HG03558 (cell line): Measurements from ENCODE around the gene TANGO2.

Experiments used
- ATAC-seq: cut with Tn5 transposase; IDR thresholded peaks from one replicate; pipeline ENCODE4 v1.9.1; 2021; ENCODE audit warnings: moderate number of reproducible peaks; ENCODE audit not compliant: unreplicated experiment; ENCODE audit errors: extremely low read depth

The TANGO2 gene

GRCh38 chr22:20011123-20011992, 9.6 kb upstream of the TANGO2 start:
- no peak for ATAC-seq

- ATAC-seq = no peak
Measured at GRCh38 chr22:20011993-20012740, 8.7 kb upstream of the TANGO2 start.

GRCh38 chr22:20012741-20013331, 8.1 kb upstream of the TANGO2 start:
- ATAC-seq = no peak

DNA sequence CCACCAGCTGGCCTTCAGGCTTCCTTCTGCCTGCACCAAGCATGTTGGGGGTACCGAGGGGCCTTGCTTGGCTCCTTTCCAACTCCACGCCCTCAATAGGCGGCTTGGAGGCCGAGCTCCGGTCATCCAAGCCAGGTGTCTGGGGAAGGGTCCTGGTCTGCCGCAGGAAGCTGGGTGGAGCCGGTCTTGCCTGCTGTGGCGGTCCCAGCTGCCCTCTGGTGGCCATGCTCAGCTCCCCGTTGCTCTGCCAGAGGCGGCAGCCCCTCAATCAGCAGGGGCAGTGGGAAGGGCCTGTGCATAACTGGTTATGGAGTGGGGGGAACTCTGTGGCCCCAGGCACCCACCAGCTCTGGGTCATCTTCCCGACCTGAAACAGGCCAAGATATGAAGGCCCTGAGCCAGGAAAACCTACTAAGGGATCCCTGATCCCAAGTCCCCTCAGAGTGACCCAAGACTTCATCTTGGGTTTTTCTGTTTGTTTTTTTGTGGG, 7.5 kb upstream of the TANGO2 start:
- no peak for ATAC-seq

DNA sequence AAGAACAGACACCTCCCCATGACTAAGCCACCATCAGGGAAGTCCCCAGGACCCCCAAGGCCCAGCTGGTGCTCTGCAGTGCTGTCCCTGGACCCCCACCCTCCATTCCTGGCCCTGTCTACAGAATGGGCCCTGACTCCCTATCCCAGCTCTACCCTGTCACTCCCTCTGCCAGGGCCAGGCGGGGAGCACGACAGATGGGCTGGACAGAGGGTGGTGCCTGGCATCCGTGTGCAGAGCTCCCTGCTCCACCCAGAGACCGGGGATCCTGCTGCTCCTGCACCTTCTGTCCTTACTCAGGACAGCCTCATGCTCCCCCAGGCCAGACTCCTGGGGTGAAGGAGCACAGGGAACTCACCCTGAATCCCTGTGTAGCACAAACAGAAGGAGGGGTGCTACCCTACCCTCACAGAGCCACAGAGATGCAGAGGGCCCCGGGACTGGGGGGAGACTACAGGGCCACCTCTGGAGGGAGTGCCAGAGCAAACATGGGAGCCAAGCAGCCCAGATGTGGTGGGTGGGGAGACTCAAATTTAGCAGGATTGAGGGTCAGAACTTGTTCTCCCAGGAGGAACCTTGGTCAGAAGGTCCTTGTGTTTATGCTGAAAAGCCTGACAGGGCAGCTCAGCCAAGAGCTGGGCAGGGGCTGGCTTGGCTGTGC, 6.3 kb upstream of the TANGO2 start:
- no peak for ATAC-seq

GRCh38 chr22:20015187-20015625, 5.7 kb upstream of the TANGO2 start:
- no peak for ATAC-seq

GRCh38 chr22:20015971-20016733, 4.8 kb upstream of the TANGO2 start:
- ATAC-seq = no peak

DNA sequence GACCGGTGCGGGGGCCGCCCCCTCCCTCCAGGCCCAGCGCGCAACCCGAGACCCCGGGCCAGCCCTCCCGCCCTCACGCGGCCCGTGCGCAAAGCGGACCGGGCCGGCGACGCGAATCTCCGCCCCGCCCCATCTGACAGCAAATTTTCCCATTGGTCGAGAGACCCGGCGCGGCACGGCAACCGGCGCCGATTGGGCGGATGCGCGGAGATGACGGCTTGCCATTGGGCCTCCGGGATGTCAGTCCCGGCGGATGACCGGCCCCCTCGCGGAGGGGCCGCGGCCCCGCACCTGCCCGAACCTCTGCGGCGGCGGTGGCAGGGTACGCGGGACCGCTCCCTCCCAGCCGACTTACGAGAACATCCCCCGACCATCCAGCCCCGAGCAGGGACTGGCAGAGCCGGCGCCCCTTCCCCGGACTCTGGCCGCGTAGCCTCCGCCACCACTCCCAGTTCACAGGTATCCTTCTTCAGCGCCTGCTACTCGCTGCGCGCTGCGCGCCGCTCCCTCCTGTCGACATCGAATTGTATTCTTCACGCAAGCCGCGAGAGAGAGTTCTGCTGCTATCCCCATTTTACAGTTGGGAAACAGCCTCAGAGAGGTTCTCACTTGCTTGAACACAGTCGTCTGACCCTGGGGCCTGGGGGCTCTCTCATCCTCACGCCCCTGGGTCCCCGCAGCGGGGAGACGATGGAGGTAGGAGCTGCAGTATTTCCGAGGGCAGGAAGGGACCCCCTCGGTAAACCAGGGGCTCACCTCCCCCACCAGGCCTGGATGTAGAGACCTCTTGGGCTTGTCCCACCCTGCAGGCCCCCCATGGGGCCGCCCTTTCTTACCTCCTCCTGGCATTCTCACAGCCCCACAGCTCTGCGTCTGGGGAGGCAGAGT, 3.9 kb upstream of the TANGO2 start, which contains the start of gene ARVCF:
Gene ARVCF, minus strand, starts transcription at position 90 of the 888 bp plus-strand sequence. CDS start 26,029 bp downstream, outside the sequence.
- no peak for ATAC-seq

- ATAC-seq = no peak
Measured at GRCh38 chr22:20017622-20017958, 3.3 kb upstream of the TANGO2 start.

DNA sequence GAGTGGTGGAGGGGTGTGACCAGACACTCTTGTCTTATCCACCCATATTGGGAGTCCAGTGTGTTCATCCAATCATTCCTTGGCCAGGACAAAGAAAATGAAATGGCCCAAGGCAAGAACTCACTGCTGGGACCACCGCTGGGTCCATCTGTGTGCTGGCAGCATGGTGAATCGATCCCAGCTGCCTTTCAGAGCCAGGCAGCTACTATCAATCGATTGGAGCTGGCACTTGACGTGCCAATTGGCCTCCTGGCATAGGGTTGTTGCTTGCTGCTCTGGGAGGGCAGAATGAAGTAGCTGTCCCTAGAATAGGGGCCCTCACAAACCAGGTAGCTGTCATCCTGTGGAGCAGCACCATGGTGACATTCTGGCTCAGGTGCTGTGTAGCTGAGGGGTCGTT, 2.9 kb upstream of the TANGO2 start:
- ATAC-seq = no peak

GRCh38 chr22:20019661-20020532, 1.0 kb upstream of the TANGO2 start:
- no peak for ATAC-seq

GRCh38 chr22:20021196-20022181, 579 bp downstream of the TANGO2 start:
- ATAC-seq = no peak

DNA sequence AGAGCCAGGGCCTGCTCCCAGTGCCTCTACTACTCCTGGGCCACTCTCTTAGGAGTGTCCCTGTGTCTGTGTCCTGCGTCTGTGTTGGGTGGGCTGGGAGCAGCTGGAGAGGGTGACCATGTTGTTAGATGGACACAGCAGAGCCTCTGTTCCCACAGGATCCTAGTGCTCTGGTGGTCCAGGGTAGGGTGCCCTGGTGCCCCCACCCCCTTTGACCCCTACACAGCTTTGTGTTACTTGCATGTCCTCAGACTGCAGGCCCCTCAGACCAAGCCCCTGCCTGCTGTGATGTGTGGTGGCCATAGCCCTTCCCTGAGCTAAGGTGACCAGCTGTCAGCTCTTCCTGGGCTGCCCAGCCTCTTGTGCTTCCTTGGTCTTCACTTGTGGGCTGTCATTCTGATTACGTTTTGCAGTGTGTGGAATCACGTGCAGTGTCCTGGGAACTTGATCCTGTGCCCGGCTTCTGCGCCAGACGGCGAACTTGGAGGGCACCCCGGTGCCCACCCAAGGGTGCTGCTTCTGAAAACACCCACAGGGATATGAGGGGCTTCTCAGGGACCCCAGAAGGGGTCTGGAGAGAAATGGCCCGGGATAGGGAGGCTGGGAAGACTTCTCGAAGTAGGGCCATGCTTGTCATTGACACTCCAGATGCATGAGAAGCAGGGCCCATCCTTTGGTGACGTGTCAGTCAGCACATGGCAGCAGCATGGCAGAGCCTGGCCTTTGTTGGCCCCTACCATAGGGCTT, 1.5 kb downstream of the TANGO2 start:
- ATAC-seq = no peak

DNA sequence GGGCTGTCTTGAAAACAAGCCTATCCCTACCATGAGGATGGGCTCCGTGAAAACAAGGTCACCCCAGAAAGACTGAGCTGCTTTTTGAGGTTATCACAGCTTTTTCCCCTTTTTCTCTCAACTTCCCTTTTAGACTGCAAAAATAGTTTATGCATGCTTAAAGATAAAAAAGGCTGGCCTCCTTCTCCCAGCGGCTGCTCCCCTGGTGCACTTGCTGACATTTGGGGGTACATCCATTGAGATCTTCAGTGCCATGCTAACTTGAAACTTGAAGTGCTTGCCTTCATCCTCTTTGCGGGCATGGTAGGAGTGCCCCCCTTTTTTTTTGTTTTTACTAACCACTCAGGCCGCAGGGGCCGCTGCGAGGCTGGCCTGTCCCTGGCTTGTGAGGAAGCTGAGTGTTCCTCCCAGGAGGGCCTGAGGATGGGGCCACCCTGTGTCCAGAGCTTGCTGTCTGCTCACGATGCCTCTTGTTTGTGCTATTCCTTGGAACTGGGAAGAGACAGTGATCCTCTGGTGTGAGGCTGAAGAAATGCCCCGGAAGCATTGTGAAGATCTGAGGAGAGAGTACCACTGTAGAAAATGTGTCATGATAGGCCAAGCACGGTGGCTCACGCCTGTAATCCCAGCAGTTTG, 2.2 kb downstream of the TANGO2 start:
- ATAC-seq = no peak

- no peak for ATAC-seq
Measured at GRCh38 chr22:20024225-20024624, 3.3 kb downstream of the TANGO2 start.
